ENCODE results near the gene GPR108.

The GPR108 gene

GRCh38 chr19:6683971-6684370 lies 53.4 kb downstream of the GPR108 start:
- Histone ChIP-seq H3K4me1 (ENCODE audit: insufficient read depth, poor library complexity, severe bottlenecking) (no peaks in the 10 kb centered on the region), H3K36me3 (ENCODE audit: low read depth) (no peaks in the 10 kb centered on the region), H3K27ac (ENCODE audit: poor library complexity, severe bottlenecking) (no peak overlapping the region), H3K4me3 (ENCODE audit: severe bottlenecking) (no peak overlapping the region), H3K9me3 (ENCODE audit: severe bottlenecking) (peaks cover 2% of the 10 kb centered on the region), H3K27me3 (ENCODE audit: insufficient read depth, poor library complexity, severe bottlenecking) (no peaks in the 10 kb centered on the region)
- TF ChIP-seq CTCF (IDR thresholded peaks at IDR 0.05; ENCODE audit: poor library complexity, severe bottlenecking): no peak
- ATAC-seq (ENCODE audit: low read depth) (no peak), DNase-seq (ENCODE audit: low spot score) (no peak)

- Histone ChIP-seq H3K36me3 (ENCODE audit: low read depth) (no peaks in the 10 kb centered on the region), H3K4me1 (ENCODE audit: insufficient read depth, poor library complexity, severe bottlenecking) (no peaks in the 10 kb centered on the region), H3K4me3 (ENCODE audit: severe bottlenecking) (no peak overlapping the region), H3K9me3 (ENCODE audit: severe bottlenecking) (peaks cover 2% of the 10 kb centered on the region), H3K27ac (ENCODE audit: poor library complexity, severe bottlenecking) (no peak overlapping the region), H3K27me3 (ENCODE audit: insufficient read depth, poor library complexity, severe bottlenecking) (no peaks in the 10 kb centered on the region)
- DNase-seq (ENCODE audit: low spot score) (no peak), ATAC-seq (ENCODE audit: low read depth) (no peak)
- TF ChIP-seq CTCF (IDR thresholded peaks at IDR 0.05; ENCODE audit: poor library complexity, severe bottlenecking): no peak
Measured at GRCh38 chr19:6682607-6683128, 54.7 kb downstream of the GPR108 start.

- H3K36me3 ChIP-seq (ENCODE audit: low read depth): no peaks in the 10 kb centered on the region
- ATAC-seq (ENCODE audit: low read depth) (no peak), DNase-seq (ENCODE audit: low spot score) (no peak)
- TF ChIP-seq CTCF (IDR thresholded peaks at IDR 0.05; ENCODE audit: poor library complexity, severe bottlenecking): no peak
- no peaks in the 10 kb centered on the region for H3K27me3 ChIP-seq (ENCODE audit: insufficient read depth, poor library complexity, severe bottlenecking)
- no peaks in the 10 kb centered on the region for H3K4me1 ChIP-seq (ENCODE audit: insufficient read depth, poor library complexity, severe bottlenecking)
- no peak overlapping the region for H3K27ac ChIP-seq (ENCODE audit: poor library complexity, severe bottlenecking)
- H3K9me3 ChIP-seq (ENCODE audit: severe bottlenecking): peaks cover 2% of the 10 kb centered on the region
- no peak overlapping the region for H3K4me3 ChIP-seq (ENCODE audit: severe bottlenecking)
Measured at GRCh38 chr19:6680141-6680540, 57.2 kb downstream of the GPR108 start.
